22Rv1 (cell line): ENCODE measurements around the gene GARS1.

ENCODE experiments used
- CTCF ChIP-seq: fragments of 450-650 bp; IDR thresholded peaks from 2 replicates; pipeline ENCODE4 v1.5.1; 2017; ENCODE audit warnings: mild to moderate bottlenecking
- ZFX ChIP-seq: fragments of 450-650 bp; IDR thresholded peaks from 2 replicates; pipeline ENCODE4 v1.6.1; 2017; ENCODE audit warnings: antibody characterized with exemption, borderline replicate concordance

- TF ChIP-seq CTCF (no peak), ZFX (no peak)
These were observed 54.3 kb downstream of the GARS1 start for GRCh38 chr7:30648744-30649540.
